Measurements from ENCODE around the gene MTSS2. TPM values are rescaled to one million over a fixed set of nuclear protein-coding genes. Genes with fewer than 3 reads are reported as not detected.

The MTSS2 gene
- total RNA-seq, 1 experiment from 2014 or later: 47.6 TPM

DNA sequence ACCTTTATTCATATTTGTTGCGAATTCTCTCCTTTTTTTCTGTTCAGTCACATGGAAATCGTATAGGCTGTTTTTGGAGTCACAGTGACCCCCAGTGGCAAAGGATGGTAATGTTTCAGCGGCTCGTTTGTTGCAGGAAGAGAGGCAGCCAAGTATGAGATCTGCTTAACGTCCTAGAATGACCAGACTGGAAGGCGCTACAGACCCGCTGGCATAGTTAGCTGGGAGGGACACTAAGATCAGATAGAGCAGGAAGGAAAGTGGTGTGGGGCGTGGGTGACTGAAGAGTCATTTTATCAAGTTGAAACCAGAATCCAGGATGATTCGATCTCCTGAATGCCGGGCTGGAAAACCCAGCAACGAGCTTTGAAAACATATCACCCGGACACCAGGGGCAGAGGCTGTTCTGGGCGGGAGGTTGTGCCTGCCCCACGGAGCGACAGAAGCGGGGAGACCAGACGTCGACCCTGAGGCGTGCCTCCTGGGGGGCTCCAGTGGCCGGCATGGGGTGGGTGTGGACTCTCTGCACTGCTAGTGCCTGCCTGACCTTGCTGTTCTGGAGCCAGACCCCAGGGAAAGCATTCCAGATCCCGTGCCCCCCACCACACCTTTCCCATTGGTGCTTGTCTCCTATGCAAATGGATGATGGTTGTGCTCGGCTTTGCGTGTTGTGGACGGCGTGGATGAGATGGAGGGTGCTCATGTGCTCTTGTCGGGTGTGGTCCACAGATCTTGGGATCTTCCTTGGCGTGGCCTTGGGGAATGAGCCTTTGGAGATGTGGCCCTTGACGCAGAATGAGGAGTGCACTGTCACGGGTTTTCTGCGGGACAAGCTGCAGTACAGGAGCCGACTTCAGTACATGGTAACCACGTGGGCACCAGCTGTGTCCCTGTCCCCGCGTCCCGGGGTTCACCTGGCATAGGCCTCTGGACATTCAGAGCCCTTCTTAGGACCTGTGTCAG, 31.8 kb downstream of the MTSS2 start:
- Histone ChIP-seq H3K9me3 (ENCODE audit: low read depth, low read length, poor library complexity, severe bottlenecking) (no peaks in the 10 kb centered on the region), H3K36me3 (ENCODE audit: insufficient read depth, low read length, poor library complexity, severe bottlenecking) (no peaks in the 10 kb centered on the region), H3K27ac (ENCODE audit: low read depth, low read length, poor library complexity, severe bottlenecking) (no peak overlapping the region), H3K4me3 (ENCODE audit: low read depth, low read length, poor library complexity, severe bottlenecking) (peak overlapping the region; percentile 33), H3K4me1 (ENCODE audit: insufficient read depth, low read length, poor library complexity, severe bottlenecking) (no peaks in the 10 kb centered on the region), H3K27me3 (replicated peaks; ENCODE audit: insufficient read depth, low read depth, low read length, poor library complexity) (no peaks in the 10 kb centered on the region)
- peak; percentile 87 for DNase-seq (ENCODE audit: low spot score)
- CTCF ChIA-PET: interaction anchor here (0.6 to 2.1 kb wide), 6 partner anchors 117 to 1133 kb away, joined by 3 to 9 read pairs (median 4); no protein-coding TSS in a partner anchor
- TF ChIP-seq EZH2 (IDR thresholded peaks at IDR 0.05; ENCODE audit: borderline replicate concordance, low read depth, low read length, poor library complexity, severe bottlenecking) (no peak), CTCF (conservative IDR thresholded peaks at IDR 0.05; ENCODE audit: low read depth, low read length) (peak; percentile 95)
- POLR2A ChIA-PET (ENCODE audit: low non-redundant PET): no interaction called here
- intact Hi-C loops (cut with micrococcal nuclease; ENCODE audit: unreplicated experiment): loop anchor here (2.0 to 10.0 kb wide), 3 partner anchors 129 to 321 kb away; partner anchors contain the start of genes COG4 and SF3B3
- no TSS peak for BruUV-seq (replicated peaks)

GRCh38 chr16:70653406-70653805, 32.4 kb downstream of the MTSS2 start:
- no peaks in the 10 kb centered on the region for H3K27me3 ChIP-seq (replicated peaks; ENCODE audit: insufficient read depth, low read depth, low read length, poor library complexity)
- no TSS peak for BruUV-seq (replicated peaks)
- H3K36me3 ChIP-seq (ENCODE audit: insufficient read depth, low read length, poor library complexity, severe bottlenecking): no peaks in the 10 kb centered on the region
- H3K9me3 ChIP-seq (ENCODE audit: low read depth, low read length, poor library complexity, severe bottlenecking): no peaks in the 10 kb centered on the region
- H3K4me1 ChIP-seq (ENCODE audit: insufficient read depth, low read length, poor library complexity, severe bottlenecking): no peaks in the 10 kb centered on the region
- no peak for DNase-seq (ENCODE audit: low spot score)
- TF ChIP-seq CTCF (conservative IDR thresholded peaks at IDR 0.05; ENCODE audit: low read depth, low read length) (no peak), EZH2 (IDR thresholded peaks at IDR 0.05; ENCODE audit: borderline replicate concordance, low read depth, low read length, poor library complexity, severe bottlenecking) (no peak)
- intact Hi-C loops (cut with micrococcal nuclease; ENCODE audit: unreplicated experiment): loop anchor here (2.0 to 10.0 kb wide), 3 partner anchors 129 to 321 kb away; partner anchors contain the start of genes COG4 and SF3B3
- H3K4me3 ChIP-seq (ENCODE audit: low read depth, low read length, poor library complexity, severe bottlenecking): no peak overlapping the region
- ChIA-PET POLR2A (ENCODE audit: low non-redundant PET) (no interaction called here), CTCF (interaction anchor here (0.6 to 2.1 kb wide), 6 partner anchors 40 to 313 kb away, joined by 3 to 10 read pairs (median 4); no protein-coding TSS in a partner anchor)
- no peak overlapping the region for H3K27ac ChIP-seq (ENCODE audit: low read depth, low read length, poor library complexity, severe bottlenecking)

DNA sequence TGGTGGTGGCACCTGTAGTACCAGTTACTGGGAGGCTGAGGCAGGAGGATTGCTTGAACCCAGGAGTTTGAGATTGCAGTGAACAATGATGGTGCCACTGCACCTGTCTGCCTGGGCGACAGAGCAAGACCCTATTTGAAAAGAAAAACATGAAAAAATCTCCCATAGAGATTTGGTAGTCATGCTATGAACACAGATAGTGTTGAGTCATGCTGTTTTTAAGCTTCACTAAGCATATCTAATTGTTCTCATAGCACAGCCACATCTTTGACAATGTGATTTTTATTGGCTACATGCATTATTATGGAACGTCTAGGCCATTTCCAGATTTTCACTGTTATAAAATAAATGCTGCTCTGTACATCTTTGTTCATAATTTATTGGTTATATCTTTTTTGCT, 33.5 kb downstream of the MTSS2 start:
- BruUV-seq (replicated peaks): no TSS peak

More for the DNA sequence above, 33.5 kb downstream of the MTSS2 start:
- TF ChIP-seq CTCF (conservative IDR thresholded peaks at IDR 0.05; ENCODE audit: low read depth, low read length) (no peak), EZH2 (IDR thresholded peaks at IDR 0.05; ENCODE audit: borderline replicate concordance, low read depth, low read length, poor library complexity, severe bottlenecking) (no peak)
- Histone ChIP-seq H3K27ac (ENCODE audit: low read depth, low read length, poor library complexity, severe bottlenecking) (no peak overlapping the region), H3K27me3 (replicated peaks; ENCODE audit: insufficient read depth, low read depth, low read length, poor library complexity) (no peaks in the 10 kb centered on the region), H3K4me3 (ENCODE audit: low read depth, low read length, poor library complexity, severe bottlenecking) (no peak overlapping the region), H3K36me3 (ENCODE audit: insufficient read depth, low read length, poor library complexity, severe bottlenecking) (no peaks in the 10 kb centered on the region), H3K4me1 (ENCODE audit: insufficient read depth, low read length, poor library complexity, severe bottlenecking) (no peaks in the 10 kb centered on the region), H3K9me3 (ENCODE audit: low read depth, low read length, poor library complexity, severe bottlenecking) (no peaks in the 10 kb centered on the region)
- DNase-seq (ENCODE audit: low spot score): no peak
- intact Hi-C loops (cut with micrococcal nuclease; ENCODE audit: unreplicated experiment): loop anchor here (2.0 to 10.0 kb wide), 3 partner anchors 128 to 320 kb away; partner anchors contain the start of genes COG4 and SF3B3
- POLR2A ChIA-PET (ENCODE audit: low non-redundant PET): no interaction called here
- CTCF ChIA-PET: interaction anchor here (1.5 kb wide), 1 partner anchor 117 kb away, joined by 4 read pairs; no protein-coding TSS in a partner anchor
